Astrocyte (in vitro differentiated cells and primary cell): ENCODE data around the gene TNRC6C. TPM values are rescaled to one million over a fixed set of nuclear protein-coding genes. Genes with fewer than 3 reads are reported as not detected.

Experiments used
- DNase-seq: peaks from one replicate; pipeline ENCODE4 v3.0.0-alpha.2; 2010; ENCODE audit warnings: low read depth
- FAIRE-seq: peaks from 2 replicates; lab custom pipeline; 2011; peaks lifted over from hg19 to GRCh38; lab: Jason Lieb, UNC
- H2AFZ ChIP-seq: 2 replicates; pipeline ENCODE4 v1.6.0; 2012; ENCODE audit warnings: low read depth, low read length, inconsistent platforms
- H3K27ac ChIP-seq: 2 replicates; pipeline ENCODE4 v1.5.1; 2011; ENCODE audit warnings: low read depth, low read length, inconsistent platforms
- H3K27me3 ChIP-seq: 2 replicates; pipeline ENCODE4 v1.6.0; 2011; ENCODE audit warnings: low read length, inconsistent platforms; ENCODE audit not compliant: insufficient read depth
- H3K36me3 ChIP-seq: 2 replicates; pipeline ENCODE4 v1.5.1; 2011; ENCODE audit warnings: low read length, inconsistent platforms; ENCODE audit not compliant: insufficient read depth
- H3K4me1 ChIP-seq: 2 replicates; pipeline ENCODE4 v1.5.1; 2011; ENCODE audit warnings: low read length, inconsistent platforms; ENCODE audit not compliant: insufficient read depth
- H3K4me2 ChIP-seq: 2 replicates; pipeline ENCODE4 v1.6.0; 2012; ENCODE audit warnings: low read length, inconsistent platforms
- H3K4me3 ChIP-seq: 2 replicates; pipeline ENCODE4 v1.5.1; 2011; ENCODE audit warnings: low read depth, mild to moderate bottlenecking, low read length, inconsistent platforms; ENCODE audit not compliant: insufficient read depth
- H3K79me2 ChIP-seq: 2 replicates; pipeline ENCODE4 v1.6.0; 2012; ENCODE audit warnings: mild to moderate bottlenecking, low read length, inconsistent platforms; ENCODE audit not compliant: insufficient read depth
- H3K9ac ChIP-seq: 2 replicates; pipeline ENCODE4 v1.6.0; 2012; ENCODE audit warnings: mild to moderate bottlenecking, low read length, inconsistent platforms
- H3K9me3 ChIP-seq: 2 replicates; pipeline ENCODE4 v1.5.1; 2012; ENCODE audit warnings: low read depth, mild to moderate bottlenecking, low read length, inconsistent platforms; ENCODE audit not compliant: insufficient read depth
- H4K20me1 ChIP-seq: 2 replicates; pipeline ENCODE4 v1.6.0; 2012; ENCODE audit warnings: low read length, inconsistent platforms; ENCODE audit not compliant: insufficient read depth
- H3K27ac Mint-ChIP-seq: one replicate; pipeline ENCODE4 v1.8.0; 2021; ENCODE audit warnings: mild to moderate bottlenecking, mixed read lengths; ENCODE audit not compliant: unreplicated experiment
- H3K27me3 Mint-ChIP-seq: one replicate; pipeline ENCODE4 v1.8.0; 2021; ENCODE audit warnings: low read depth, mixed read lengths; ENCODE audit not compliant: unreplicated experiment
- H3K36me3 Mint-ChIP-seq: one replicate; pipeline ENCODE4 v1.8.0; 2021; ENCODE audit warnings: low read depth, mixed read lengths; ENCODE audit not compliant: unreplicated experiment
- H3K4me1 Mint-ChIP-seq: one replicate; pipeline ENCODE4 v1.8.0; 2021; ENCODE audit warnings: low read depth, mixed read lengths; ENCODE audit not compliant: unreplicated experiment
- H3K4me3 Mint-ChIP-seq: one replicate; pipeline ENCODE4 v1.8.0; 2021; ENCODE audit warnings: mild to moderate bottlenecking, moderate library complexity, mixed read lengths; ENCODE audit not compliant: unreplicated experiment
- H3K9me3 Mint-ChIP-seq: one replicate; pipeline ENCODE4 v1.8.0; 2021; ENCODE audit warnings: mild to moderate bottlenecking, mixed read lengths; ENCODE audit not compliant: unreplicated experiment
- CTCF ChIP-seq: IDR thresholded peaks from 2 replicates; pipeline ENCODE4 v1.5.1; 2011; ENCODE audit warnings: low read depth, mild to moderate bottlenecking, inconsistent platforms, low read length, moderate library complexity; ENCODE audit not compliant: insufficient read depth
- EZH2 ChIP-seq: IDR thresholded peaks from 2 replicates; pipeline ENCODE4 v1.6.1; 2012; ENCODE audit warnings: mild to moderate bottlenecking, low read length, inconsistent platforms; ENCODE audit not compliant: insufficient read depth
- total RNA-seq: library from RNA; stranded (reverse); gene quantifications from 2 replicates; pipeline ENCODE4 v1.2.1, GENCODE V29; 2021

Gene TNRC6C
- total RNA-seq, 1 donor from 2014 or later, result 7.3 TPM

GRCh38 chr17:77923135-77923534, 35.4 kb upstream of the TNRC6C start:
- H3K36me3 Mint-ChIP-seq, result peaks cover 3% of the 10 kb centered on the region
- H3K9me3 Mint-ChIP-seq, result peaks cover 18% of the 10 kb centered on the region
- Histone ChIP-seq H3K9ac (no peak overlapping the region), H3K36me3 (no peaks in the 10 kb centered on the region), H3K4me1 (no peaks in the 10 kb centered on the region), H3K79me2 (no peaks in the 10 kb centered on the region), H4K20me1 (no peaks in the 10 kb centered on the region), H3K4me2 (no peak overlapping the region), H3K4me3 (no peak overlapping the region), H3K27ac (no peak overlapping the region), H3K9me3 (no peaks in the 10 kb centered on the region), H2AFZ (no peak overlapping the region), H3K27me3 (peaks cover 22% of the 10 kb centered on the region)
- H3K4me3 Mint-ChIP-seq, result no peak overlapping the region
- no peak overlapping the region for H3K27ac Mint-ChIP-seq
- FAIRE-seq (no peak), DNase-seq (no peak)
- TF ChIP-seq CTCF (no peak), EZH2 (no peak)
- peaks cover 59% of the 10 kb centered on the region for H3K27me3 Mint-ChIP-seq
- H3K4me1 Mint-ChIP-seq, result no peaks in the 10 kb centered on the region

- FAIRE-seq, result no peak
- Mint-ChIP-seq H3K27me3 (peaks cover 61% of the 10 kb centered on the region), H3K4me1 (no peaks in the 10 kb centered on the region), H3K9me3 (peaks cover 18% of the 10 kb centered on the region), H3K4me3 (no peak overlapping the region), H3K27ac (no peak overlapping the region), H3K36me3 (peaks cover 3% of the 10 kb centered on the region)
- DNase-seq, result no peak
- H4K20me1 ChIP-seq, result no peaks in the 10 kb centered on the region
- H3K27me3 ChIP-seq, result peaks cover 25% of the 10 kb centered on the region
- no peaks in the 10 kb centered on the region for H3K36me3 ChIP-seq
- no peak overlapping the region for H3K4me3 ChIP-seq
- no peaks in the 10 kb centered on the region for H3K4me1 ChIP-seq
- TF ChIP-seq CTCF (no peak), EZH2 (no peak)
- H2AFZ ChIP-seq, result no peak overlapping the region
- no peaks in the 10 kb centered on the region for H3K9me3 ChIP-seq
- no peak overlapping the region for H3K27ac ChIP-seq
- H3K79me2 ChIP-seq, result no peaks in the 10 kb centered on the region
- H3K4me2 ChIP-seq, result no peak overlapping the region
- no peak overlapping the region for H3K9ac ChIP-seq
These were observed 34.6 kb upstream of the TNRC6C start for GRCh38 chr17:77923776-77924513.

- Histone ChIP-seq H3K4me1 (no peaks in the 10 kb centered on the region), H3K79me2 (no peaks in the 10 kb centered on the region), H3K4me3 (no peak overlapping the region), H4K20me1 (no peaks in the 10 kb centered on the region), H2AFZ (no peak overlapping the region), H3K27ac (no peak overlapping the region), H3K4me2 (no peak overlapping the region), H3K9me3 (no peaks in the 10 kb centered on the region), H3K27me3 (peaks cover 25% of the 10 kb centered on the region), H3K9ac (no peak overlapping the region), H3K36me3 (no peaks in the 10 kb centered on the region)
- peaks cover 60% of the 10 kb centered on the region for H3K27me3 Mint-ChIP-seq
- peak; percentile 84 for DNase-seq
- no peak for FAIRE-seq
- H3K4me1 Mint-ChIP-seq, result no peaks in the 10 kb centered on the region
- H3K9me3 Mint-ChIP-seq, result peaks cover 10% of the 10 kb centered on the region
- H3K27ac Mint-ChIP-seq, result no peak overlapping the region
- H3K36me3 Mint-ChIP-seq, result no peaks in the 10 kb centered on the region
- no peak for TF ChIP-seq CTCF
- no peak for TF ChIP-seq EZH2
- no peak overlapping the region for H3K4me3 Mint-ChIP-seq
These were observed 33.7 kb upstream of the TNRC6C start for GRCh38 chr17:77924757-77925336.
